GM18517 (cell line): ENCODE data around the gene SPAG9.
A peak's percentile ranks its signal among the peaks of the same experiment; 100 is the strongest.

Source experiments
- ATAC-seq: cut with Tn5 transposase; IDR thresholded peaks from one replicate; pipeline ENCODE4 v1.9.1; 2021; ENCODE audit warnings: mild to moderate bottlenecking, moderate library complexity; ENCODE audit not compliant: unreplicated experiment

The SPAG9 gene

GRCh38 chr17:51120739-51121619 is at the start of gene SPAG9:
Gene SPAG9 (minus strand): TSS chr17:51120868. CDS start chr17:51120656, 212 bp downstream.
- peak; percentile 56 for ATAC-seq

GRCh38 chr17:51169340-51169739 is 48.7 kb upstream of the SPAG9 start:
- ATAC-seq = no peak

GRCh38 chr17:51166987-51167931 is 46.6 kb upstream of the SPAG9 start:
- peak; percentile 37 for ATAC-seq

- peak; percentile 73 for ATAC-seq
These were observed 45.7 kb upstream of the SPAG9 start, which contains the start of gene NME2 for GRCh38 chr17:51166198-51166986. Gene NME2 (plus strand): TSS chr17:51166411. CDS start chr17:51166831, 420 bp downstream.

- ATAC-seq = no peak
These were observed 45.1 kb upstream of the SPAG9 start for GRCh38 chr17:51165680-51166197.

- no peak for ATAC-seq
These were observed 44.4 kb upstream of the SPAG9 start for GRCh38 chr17:51164911-51165679.

GRCh38 chr17:51161541-51161940 is 40.9 kb upstream of the SPAG9 start:
- no peak for ATAC-seq

GRCh38 chr17:51159604-51160003 is 38.9 kb upstream of the SPAG9 start:
- no peak for ATAC-seq

GRCh38 chr17:51155416-51155815 is 34.7 kb upstream of the SPAG9 start:
- no peak for ATAC-seq

- ATAC-seq = peak; percentile 4
These were observed 33.5 kb upstream of the SPAG9 start for GRCh38 chr17:51154176-51154575.

- ATAC-seq = peak; percentile 92
These were observed 32.8 kb upstream of the SPAG9 start, which contains the start of gene NME1 for GRCh38 chr17:51153210-51154072. Gene NME1 (plus strand): TSS chr17:51153559. CDS start chr17:51155655, 2,096 bp downstream.

GRCh38 chr17:51152766-51153209 is 32.1 kb upstream of the SPAG9 start:
- no peak for ATAC-seq

- ATAC-seq = no peak
These were observed 30.3 kb upstream of the SPAG9 start for GRCh38 chr17:51150932-51151331.

- ATAC-seq = no peak
These were observed 28.5 kb upstream of the SPAG9 start for GRCh38 chr17:51149163-51149562.

GRCh38 chr17:51147650-51148049 is 27.0 kb upstream of the SPAG9 start:
- no peak for ATAC-seq

- no peak for ATAC-seq
These were observed 23.8 kb upstream of the SPAG9 start for GRCh38 chr17:51144266-51145022.

GRCh38 chr17:51142597-51142996 is 21.9 kb upstream of the SPAG9 start:
- ATAC-seq = no peak

GRCh38 chr17:51135956-51136355 is 15.3 kb upstream of the SPAG9 start:
- no peak for ATAC-seq
